Neural progenitor cell (in vitro differentiated cells): ENCODE measurements around the gene CDK18. TPM values are rescaled to one million over a fixed set of nuclear protein-coding genes. Genes with fewer than 3 reads are reported as not detected.
A peak's percentile ranks its signal among the peaks of the same experiment; 100 is the strongest.

Experiments
- DNase-seq: peaks from one replicate; pipeline ENCODE4 v3.0.0-alpha.2; 2016; ENCODE audit warnings: low spot score
- H2AFZ ChIP-seq: fragments of 200-600 bp; sonication (generic); replicated peaks from 2 replicates; pipeline ENCODE4 v1.6.1; 2016; ENCODE audit warnings: antibody characterized with exemption
- H3F3A ChIP-seq: fragments of 200-600 bp; sonication (generic); 2 replicates; pipeline ENCODE4 v1.6.1; 2016; ENCODE audit warnings: antibody characterized with exemption, low read depth
- H3K27ac ChIP-seq: fragments of 200-600 bp; sonication (generic); 2 replicates; pipeline ENCODE4 v1.5.1; 2016; ENCODE audit warnings: mild to moderate bottlenecking
- H3K27me3 ChIP-seq: fragments of 200-600 bp; sonication (generic); 2 replicates; pipeline ENCODE4 v1.6.1; 2016; ENCODE audit warnings: mild to moderate bottlenecking, moderate library complexity
- H3K36me3 ChIP-seq: fragments of 200-600 bp; sonication (generic); 2 replicates; pipeline ENCODE4 v1.5.1; 2016
- H3K4me1 ChIP-seq: fragments of 200-600 bp; sonication (generic); 2 replicates; pipeline ENCODE4 v1.6.1; 2016; ENCODE audit warnings: mixed run types
- H3K4me2 ChIP-seq: fragments of 200-600 bp; sonication (generic); 2 replicates; pipeline ENCODE4 v1.6.1; 2016
- H3K4me3 ChIP-seq: fragments of 200-600 bp; sonication (generic); 2 replicates; pipeline ENCODE4 v1.5.1; 2016
- H3K79me2 ChIP-seq: fragments of 200-600 bp; sonication (generic); 2 replicates; pipeline ENCODE4 v1.6.1; 2016; ENCODE audit warnings: low read depth
- H3K9ac ChIP-seq: fragments of 200-600 bp; sonication (generic); 2 replicates; pipeline ENCODE4 v1.6.1; 2016
- H3K9me3 ChIP-seq: fragments of 200-600 bp; sonication (generic); 2 replicates; pipeline ENCODE4 v1.5.1; 2016; ENCODE audit warnings: low read depth
- H4K20me1 ChIP-seq: fragments of 200-600 bp; sonication (generic); 2 replicates; pipeline ENCODE4 v1.6.1; 2016; ENCODE audit warnings: low read depth
- H3K27ac Mint-ChIP-seq: 3 replicates; pipeline ENCODE4 v1.8.0; 2021; ENCODE audit warnings: mixed read lengths
- H3K27me3 Mint-ChIP-seq: 2 replicates; pipeline ENCODE4 v1.8.0; 2022; ENCODE audit warnings: low read depth, mild to moderate bottlenecking, inconsistent platforms, moderate library complexity, mixed read lengths; ENCODE audit not compliant: insufficient read depth
- H3K36me3 Mint-ChIP-seq: 3 replicates; pipeline ENCODE4 v1.8.0; 2021; ENCODE audit warnings: mixed read lengths
- H3K4me1 Mint-ChIP-seq: 3 replicates; pipeline ENCODE4 v1.8.0; 2021; ENCODE audit warnings: mixed read lengths
- H3K4me3 Mint-ChIP-seq: 3 replicates; pipeline ENCODE4 v1.8.0; 2021; ENCODE audit warnings: mild to moderate bottlenecking, moderate library complexity, mixed read lengths
- H3K9me3 Mint-ChIP-seq: 3 replicates; pipeline ENCODE4 v1.8.0; 2020; ENCODE audit warnings: mixed read lengths
- EZH2 ChIP-seq: fragments of 200-600 bp; sonication (generic); IDR thresholded peaks from 2 replicates; pipeline ENCODE4 v1.6.1; 2017; ENCODE audit warnings: antibody characterized with exemption, mild to moderate bottlenecking, moderate library complexity
- EZH2phosphoT487 ChIP-seq: fragments of 200-600 bp; sonication (generic); IDR thresholded peaks from 2 replicates; pipeline ENCODE4 v1.6.1; 2017; ENCODE audit warnings: antibody characterized with exemption
- total RNA-seq: library from RNA; depleted of rRNA; stranded (reverse); fragments of >200 nt; gene quantifications from 2 replicates; pipeline ENCODE4 v1.2.3, GENCODE V29; 2015; ENCODE audit warnings: low replicate concordance
- TF ChIP-seq, protein P1 (sequence below): fragments of 200-600 bp; sonication (generic); IDR thresholded peaks from 2 replicates; pipeline ENCODE4 v1.5.1; 2017; ENCODE audit warnings: antibody characterized with exemption, mild to moderate bottlenecking

CDK18 gene
- total RNA-seq, 1 donor from 2014 or later: 14.1 TPM

DNA sequence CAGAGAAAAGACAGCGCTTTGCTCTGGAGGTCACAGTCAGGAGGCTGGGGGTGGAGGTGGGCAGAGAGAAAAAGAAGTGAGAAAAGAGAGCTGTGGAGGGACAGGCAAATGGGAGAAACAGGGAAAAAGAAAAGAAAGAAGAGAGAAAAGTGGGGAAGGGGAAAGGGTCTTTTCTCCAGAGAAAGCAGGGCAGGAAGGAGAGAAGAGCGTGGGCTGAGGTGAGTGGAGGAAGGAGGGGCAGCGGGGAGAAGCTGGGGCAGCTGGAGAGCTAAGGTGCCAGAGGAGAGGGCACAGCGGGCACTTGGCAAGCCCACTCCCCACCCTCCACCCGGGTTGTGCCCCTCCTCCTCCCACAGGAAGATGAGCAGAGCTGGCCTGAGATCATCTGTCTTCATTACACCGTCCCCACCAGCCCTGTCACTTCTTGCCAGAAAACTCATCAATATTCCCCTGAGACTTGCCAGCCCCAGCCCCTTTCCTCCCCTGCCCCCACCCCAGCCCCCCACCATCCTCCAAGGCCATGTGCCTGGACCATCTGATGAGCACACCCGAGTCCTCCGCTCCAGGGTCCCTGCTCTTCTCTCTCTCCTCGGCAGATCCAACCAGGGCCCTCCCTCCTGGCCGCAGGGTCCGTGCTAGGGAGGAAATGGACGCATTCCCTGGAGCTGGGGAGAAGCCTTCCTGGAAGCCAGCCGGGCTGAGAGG is 31.6 kb upstream of the CDK18 start:
- H3K9me3 ChIP-seq: no peaks in the 10 kb centered on the region
- no peaks in the 10 kb centered on the region for H3K79me2 ChIP-seq
- Mint-ChIP-seq H3K27me3 (peaks cover 22% of the 10 kb centered on the region), H3K9me3 (peaks cover 12% of the 10 kb centered on the region), H3K4me1 (peaks cover 17% of the 10 kb centered on the region), H3K27ac (no peak overlapping the region), H3K36me3 (no peaks in the 10 kb centered on the region), H3K4me3 (no peak overlapping the region)
- no peaks in the 10 kb centered on the region for H3K36me3 ChIP-seq
- H3K9ac ChIP-seq: no peak overlapping the region
- H3K4me2 ChIP-seq: no peak overlapping the region
- DNase-seq: no peak
- H2AFZ ChIP-seq: no peak overlapping the region
- no peaks in the 10 kb centered on the region for H3F3A ChIP-seq
- H3K27me3 ChIP-seq: peaks cover 30% of the 10 kb centered on the region
- TF ChIP-seq EZH2phosphoT487 (no peak), EZH2 (no peak)
- TF ChIP-seq, protein P1, sequence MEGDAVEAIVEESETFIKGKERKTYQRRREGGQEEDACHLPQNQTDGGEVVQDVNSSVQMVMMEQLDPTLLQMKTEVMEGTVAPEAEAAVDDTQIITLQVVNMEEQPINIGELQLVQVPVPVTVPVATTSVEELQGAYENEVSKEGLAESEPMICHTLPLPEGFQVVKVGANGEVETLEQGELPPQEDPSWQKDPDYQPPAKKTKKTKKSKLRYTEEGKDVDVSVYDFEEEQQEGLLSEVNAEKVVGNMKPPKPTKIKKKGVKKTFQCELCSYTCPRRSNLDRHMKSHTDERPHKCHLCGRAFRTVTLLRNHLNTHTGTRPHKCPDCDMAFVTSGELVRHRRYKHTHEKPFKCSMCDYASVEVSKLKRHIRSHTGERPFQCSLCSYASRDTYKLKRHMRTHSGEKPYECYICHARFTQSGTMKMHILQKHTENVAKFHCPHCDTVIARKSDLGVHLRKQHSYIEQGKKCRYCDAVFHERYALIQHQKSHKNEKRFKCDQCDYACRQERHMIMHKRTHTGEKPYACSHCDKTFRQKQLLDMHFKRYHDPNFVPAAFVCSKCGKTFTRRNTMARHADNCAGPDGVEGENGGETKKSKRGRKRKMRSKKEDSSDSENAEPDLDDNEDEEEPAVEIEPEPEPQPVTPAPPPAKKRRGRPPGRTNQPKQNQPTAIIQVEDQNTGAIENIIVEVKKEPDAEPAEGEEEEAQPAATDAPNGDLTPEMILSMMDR: no peak
- peaks cover 5% of the 10 kb centered on the region for H3K4me1 ChIP-seq
- no peak overlapping the region for H3K27ac ChIP-seq
- H4K20me1 ChIP-seq: no peaks in the 10 kb centered on the region
- H3K4me3 ChIP-seq: no peak overlapping the region

- Mint-ChIP-seq H3K4me1 (peaks cover 19% of the 10 kb centered on the region), H3K36me3 (no peaks in the 10 kb centered on the region), H3K4me3 (no peak overlapping the region), H3K27ac (no peak overlapping the region), H3K9me3 (peaks cover 12% of the 10 kb centered on the region), H3K27me3 (peaks cover 23% of the 10 kb centered on the region)
- no peak overlapping the region for H2AFZ ChIP-seq
- H3K4me3 ChIP-seq: no peak overlapping the region
- H3F3A ChIP-seq: no peaks in the 10 kb centered on the region
- H3K79me2 ChIP-seq: no peaks in the 10 kb centered on the region
- no peak overlapping the region for H3K4me2 ChIP-seq
- H3K36me3 ChIP-seq: no peaks in the 10 kb centered on the region
- H3K9me3 ChIP-seq: no peaks in the 10 kb centered on the region
- no peak overlapping the region for H3K27ac ChIP-seq
- H3K9ac ChIP-seq: no peak overlapping the region
- TF ChIP-seq, protein P1: no peak
- TF ChIP-seq EZH2 (no peak), EZH2phosphoT487 (no peak)
- H3K27me3 ChIP-seq: peaks cover 30% of the 10 kb centered on the region
- H3K4me1 ChIP-seq: peaks cover 5% of the 10 kb centered on the region
- H4K20me1 ChIP-seq: no peaks in the 10 kb centered on the region
- DNase-seq: no peak
These were observed 31.0 kb upstream of the CDK18 start for GRCh38 chr1:205473475-205473874.

DNA sequence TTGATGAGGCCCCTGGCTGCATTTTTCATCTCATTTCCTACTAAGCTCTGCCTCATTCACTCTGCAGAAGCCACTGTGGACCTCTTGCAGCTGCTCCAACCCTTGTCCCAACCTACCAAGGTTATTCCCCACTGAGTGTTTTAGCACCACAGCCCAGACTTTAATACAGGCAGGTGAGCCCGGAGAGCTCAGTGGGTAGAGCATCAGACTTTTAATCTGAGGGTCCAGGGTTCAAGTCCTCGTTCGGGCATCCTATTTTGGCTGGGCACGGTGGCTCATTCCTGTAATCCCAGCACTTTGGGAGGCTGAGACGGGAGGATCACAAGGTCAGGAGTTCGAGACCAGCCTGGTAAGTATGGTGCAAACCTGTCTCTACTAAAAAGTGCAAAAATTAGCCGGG is 30.5 kb upstream of the CDK18 start:
- H3K9me3 Mint-ChIP-seq: peaks cover 12% of the 10 kb centered on the region
- TF ChIP-seq EZH2: no peak
- TF ChIP-seq EZH2phosphoT487: no peak
- peaks cover 19% of the 10 kb centered on the region for H3K4me1 Mint-ChIP-seq

GRCh38 chr1:205474571-205474970 is 29.9 kb upstream of the CDK18 start:
- Histone ChIP-seq H3K36me3 (no peaks in the 10 kb centered on the region), H3K4me3 (no peak overlapping the region), H3K79me2 (no peaks in the 10 kb centered on the region), H3K9me3 (no peaks in the 10 kb centered on the region), H3K4me2 (no peak overlapping the region), H3F3A (no peaks in the 10 kb centered on the region), H3K4me1 (peaks cover 5% of the 10 kb centered on the region), H3K9ac (no peak overlapping the region), H4K20me1 (no peaks in the 10 kb centered on the region), H3K27ac (no peak overlapping the region), H2AFZ (no peak overlapping the region), H3K27me3 (peaks cover 31% of the 10 kb centered on the region)
- TF ChIP-seq EZH2: no peak
- TF ChIP-seq EZH2phosphoT487: no peak
- TF ChIP-seq, protein P1: no peak
- Mint-ChIP-seq H3K27me3 (peaks cover 23% of the 10 kb centered on the region), H3K4me3 (peak overlapping the region; percentile 30), H3K36me3 (no peaks in the 10 kb centered on the region), H3K27ac (no peak overlapping the region), H3K4me1 (peaks cover 21% of the 10 kb centered on the region), H3K9me3 (peaks cover 12% of the 10 kb centered on the region)
- DNase-seq: no peak

More for the DNA sequence above, 30.5 kb upstream of the CDK18 start:
- H3K27ac ChIP-seq: no peak overlapping the region
- peaks cover 30% of the 10 kb centered on the region for H3K27me3 ChIP-seq
- no peaks in the 10 kb centered on the region for H3F3A ChIP-seq
- Mint-ChIP-seq H3K27me3 (peaks cover 26% of the 10 kb centered on the region), H3K36me3 (no peaks in the 10 kb centered on the region), H3K27ac (no peak overlapping the region), H3K4me3 (no peak overlapping the region)
- no peaks in the 10 kb centered on the region for H3K9me3 ChIP-seq
- peaks cover 5% of the 10 kb centered on the region for H3K4me1 ChIP-seq
- no peak for DNase-seq
- no peak overlapping the region for H3K4me3 ChIP-seq
- H3K9ac ChIP-seq: no peak overlapping the region
- no peak overlapping the region for H2AFZ ChIP-seq
- H4K20me1 ChIP-seq: no peaks in the 10 kb centered on the region
- no peak overlapping the region for H3K4me2 ChIP-seq
- H3K36me3 ChIP-seq: no peaks in the 10 kb centered on the region
- no peaks in the 10 kb centered on the region for H3K79me2 ChIP-seq
